Measurements from ENCODE around the gene TRIM16. TPM values are rescaled to one million over a fixed set of nuclear protein-coding genes. Genes with fewer than 3 reads are reported as not detected.

The TRIM16 gene
- polyA plus RNA-seq, 2 of the 4 experiments (the other 2 are of a cell fraction): 275 to 297 TPM

GRCh38 chr17:15663691-15664090 is 20.4 kb downstream of the TRIM16 start:
- no peaks in the 10 kb centered on the region for H3K9me3 ChIP-seq
- TF ChIP-seq HOXA7 (CRISPR knock-in tag; IDR thresholded peaks at IDR 0.05) (no peak), HOXB13 (CRISPR knock-in tag; IDR thresholded peaks at IDR 0.05; ENCODE audit: low read depth) (no peak)
- ATAC-seq (no peak), DNase-seq (ENCODE audit: low read depth in 1 of 2, low spot score in 1 of 2) (no peak), FAIRE-seq (no peak)
- 87% methylated on average over 5 of the region's 5 CpGs for WGBS (ENCODE audit: missing lambda C conversion rate)
- CTCF ChIA-PET: interaction anchor here (1.2 kb wide), 1 partner anchor 11 kb away, joined by 3 read pairs; no protein-coding TSS in a partner anchor
- H3K4me1 ChIP-seq: peaks cover 15% of the 10 kb centered on the region
- POLR2A ChIA-PET: no interaction called here
- no peak overlapping the region for H3K4me3 ChIP-seq
- no peak overlapping the region for H3K27ac ChIP-seq
- no peak overlapping the region for H3K4me2 ChIP-seq

GRCh38 chr17:15663176-15663575 is 20.9 kb downstream of the TRIM16 start:
- POLR2A ChIA-PET: no interaction called here
- Histone ChIP-seq H3K4me2 (no peak overlapping the region), H3K4me1 (peaks cover 20% of the 10 kb centered on the region), H3K27ac (no peak overlapping the region), H3K9me3 (no peaks in the 10 kb centered on the region), H3K4me3 (no peak overlapping the region)
- DNase-seq (ENCODE audit: low read depth in 1 of 2, low spot score in 1 of 2): no peak
- no peak for FAIRE-seq
- no peak for TF ChIP-seq KDM5A (IDR thresholded peaks at IDR 0.05)
- no peak for TF ChIP-seq MAFK (IDR thresholded peaks at IDR 0.05; ENCODE audit: partially characterized antibody)
- TF ChIP-seq GATA3 (IDR thresholded peaks at IDR 0.05; ENCODE audit: borderline replicate concordance): no peak
- no peak for TF ChIP-seq MAZ (IDR thresholded peaks at IDR 0.05; ENCODE audit: borderline replicate concordance, low read depth, low read length)
- no peak for TF ChIP-seq HOXB5 (CRISPR knock-in tag; IDR thresholded peaks at IDR 0.05)
- no peak for TF ChIP-seq NFE2L2 (conservative IDR thresholded peaks at IDR 0.05; ENCODE audit: low read length)
- TF ChIP-seq PHF8 (IDR thresholded peaks at IDR 0.05; ENCODE audit: borderline replicate concordance, low read depth): no peak
- TF ChIP-seq E2F6 (IDR thresholded peaks at IDR 0.05; ENCODE audit: borderline replicate concordance, low read depth): no peak
- no peak for ATAC-seq
- 92% methylated on average over 6 of the region's 6 CpGs for WGBS (ENCODE audit: missing lambda C conversion rate)
- CTCF ChIA-PET: interaction anchor here (1.2 kb wide), 1 partner anchor 10 kb away, joined by 3 read pairs; no protein-coding TSS in a partner anchor

- no peak for DNase-seq (ENCODE audit: low read depth in 1 of 2, low spot score in 1 of 2)
- 95% methylated on average over 3 of the region's 3 CpGs for WGBS (ENCODE audit: missing lambda C conversion rate)
- no peak overlapping the region for H3K4me3 ChIP-seq
- POLR2A ChIA-PET: no interaction called here
- peaks cover 25% of the 10 kb centered on the region for H3K4me1 ChIP-seq
- no peak for FAIRE-seq
- TF ChIP-seq EHMT2 (IDR thresholded peaks at IDR 0.05; ENCODE audit: low read depth): no peak
- CTCF ChIA-PET: interaction anchor here (1.2 kb wide), 1 partner anchor 10 kb away, joined by 3 read pairs; no protein-coding TSS in a partner anchor
- H3K27ac ChIP-seq: no peak overlapping the region
- no peaks in the 10 kb centered on the region for H3K9me3 ChIP-seq
- no peak overlapping the region for H3K4me2 ChIP-seq
- ATAC-seq: no peak
These were observed 21.4 kb downstream of the TRIM16 start for GRCh38 chr17:15662681-15663080.

- no peak for DNase-seq (ENCODE audit: low read depth in 1 of 2, low spot score in 1 of 2)
- no peak for FAIRE-seq
- no peak for TF ChIP-seq KDM5A (IDR thresholded peaks at IDR 0.05)
- no peak for TF ChIP-seq ESRRA (IDR thresholded peaks at IDR 0.05; ENCODE audit: borderline replicate concordance, low read length)
- TF ChIP-seq ELK1 (IDR thresholded peaks at IDR 0.05; ENCODE audit: low read depth, low read length): no peak
- TF ChIP-seq BCL3 (IDR thresholded peaks at IDR 0.05): no peak
- H3K4me2 ChIP-seq: no peak overlapping the region
- ATAC-seq: no peak
- H3K27ac ChIP-seq: peak overlapping the region in 1 of 2 experiments; percentile 38; a peak in 1 of 6 replicates
- H3K9me3 ChIP-seq: no peaks in the 10 kb centered on the region
- POLR2A ChIA-PET: no interaction called here
- peaks cover 31% of the 10 kb centered on the region for H3K4me1 ChIP-seq
- CTCF ChIA-PET: interaction anchor here (1.9 to 2.2 kb wide), 2 partner anchors 8 to 10 kb away, joined by 6 read pairs; no protein-coding TSS in a partner anchor
- 83% methylated on average over 3 of the region's 3 CpGs for whole genome bisulfite sequencing (ENCODE audit: missing lambda C conversion rate)
- H3K4me3 ChIP-seq: no peak overlapping the region
These were observed 24.0 kb downstream of the TRIM16 start for GRCh38 chr17:15660077-15660476.

Data from A549 (cell line).